MM.1S (cell line): Measurements from ENCODE around the gene EXOC1.

Experiments used
- EZH2 ChIP-seq: fragments of 300-600 bp; sonication (generic); optimal IDR thresholded peaks from 2 replicates; pipeline ENCODE3; 2017; ENCODE audit warnings: low read depth, mild to moderate bottlenecking, antibody characterized with exemption, low read length, mixed read lengths
- TF ChIP-seq, protein P1 (sequence below): fragments of 300-600 bp; sonication (generic); IDR thresholded peaks from 2 replicates; pipeline ENCODE4 v1.5.1; 2016; ENCODE audit warnings: antibody characterized with exemption, low read length, mixed read lengths

DNA sequence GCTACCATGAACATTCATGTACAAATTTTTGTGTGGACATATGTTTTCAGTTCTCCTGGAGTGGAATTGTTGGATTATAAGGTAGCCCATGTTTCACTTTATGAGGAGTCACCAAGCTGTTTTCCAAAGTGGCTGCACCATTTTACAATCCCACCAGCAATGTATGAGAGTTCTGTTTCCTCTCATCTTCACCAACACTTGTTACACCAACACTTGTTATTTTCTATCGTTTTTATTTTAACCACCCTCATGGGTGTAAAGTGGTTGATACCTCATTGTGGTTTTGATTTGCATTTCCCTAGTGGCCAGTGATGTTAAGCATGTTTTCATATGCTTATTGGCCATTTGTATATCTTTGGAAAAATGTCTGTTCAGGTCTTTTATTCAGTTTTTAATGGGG lies 4.1 kb downstream of the EXOC1 start:
- TF ChIP-seq, protein P1, sequence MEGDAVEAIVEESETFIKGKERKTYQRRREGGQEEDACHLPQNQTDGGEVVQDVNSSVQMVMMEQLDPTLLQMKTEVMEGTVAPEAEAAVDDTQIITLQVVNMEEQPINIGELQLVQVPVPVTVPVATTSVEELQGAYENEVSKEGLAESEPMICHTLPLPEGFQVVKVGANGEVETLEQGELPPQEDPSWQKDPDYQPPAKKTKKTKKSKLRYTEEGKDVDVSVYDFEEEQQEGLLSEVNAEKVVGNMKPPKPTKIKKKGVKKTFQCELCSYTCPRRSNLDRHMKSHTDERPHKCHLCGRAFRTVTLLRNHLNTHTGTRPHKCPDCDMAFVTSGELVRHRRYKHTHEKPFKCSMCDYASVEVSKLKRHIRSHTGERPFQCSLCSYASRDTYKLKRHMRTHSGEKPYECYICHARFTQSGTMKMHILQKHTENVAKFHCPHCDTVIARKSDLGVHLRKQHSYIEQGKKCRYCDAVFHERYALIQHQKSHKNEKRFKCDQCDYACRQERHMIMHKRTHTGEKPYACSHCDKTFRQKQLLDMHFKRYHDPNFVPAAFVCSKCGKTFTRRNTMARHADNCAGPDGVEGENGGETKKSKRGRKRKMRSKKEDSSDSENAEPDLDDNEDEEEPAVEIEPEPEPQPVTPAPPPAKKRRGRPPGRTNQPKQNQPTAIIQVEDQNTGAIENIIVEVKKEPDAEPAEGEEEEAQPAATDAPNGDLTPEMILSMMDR: no peak
- TF ChIP-seq EZH2: no peak
